ENCODE measurements around the gene ICAM3. TPM values are rescaled to one million over a fixed set of nuclear protein-coding genes. Genes with fewer than 3 reads are reported as not detected.

The ICAM3 gene
- polyA plus RNA-seq, 1 donor (not counting 4 experiments of a cell fraction or from before 2014, with no cell fraction given) = 4.7 TPM

DNA sequence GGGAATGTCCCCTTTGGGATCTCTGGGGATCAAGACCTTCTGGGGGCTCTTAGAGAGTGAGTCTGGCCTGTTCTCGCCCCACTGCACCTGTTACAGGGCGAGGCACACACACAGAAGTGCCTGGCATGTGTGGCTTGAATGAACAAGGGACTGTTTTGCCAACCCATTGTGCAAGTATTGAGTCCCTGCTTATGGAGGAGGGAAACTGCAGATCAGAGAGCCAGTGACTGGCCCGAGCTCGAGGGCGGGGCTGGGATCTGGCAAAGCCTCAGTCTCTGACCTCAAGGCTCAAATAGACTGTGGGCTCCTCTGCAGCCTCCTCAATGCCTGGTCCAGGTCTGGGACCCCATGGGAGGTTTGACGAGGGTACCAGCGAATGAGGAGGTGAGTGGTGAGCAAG is 11.6 kb downstream of the ICAM3 start:
- H3K9me1 ChIP-seq (ENCODE audit: control insufficient read depth, extremely low read depth, insufficient read depth, low read length) = no peaks in the 10 kb centered on the region
- peaks cover 8% of the 10 kb centered on the region for H3K4me1 ChIP-seq (ENCODE audit: control insufficient read depth, extremely low read depth, insufficient read depth, low read length)
- peaks cover 23 to 36% of the 10 kb centered on the region in 2 experiments for H3K36me3 ChIP-seq (ENCODE audit: control insufficient read depth in 2 of 2, extremely low read depth in 1 of 2, insufficient read depth in 2 of 2, low read length in 2 of 2)
- H3K9me3 ChIP-seq (ENCODE audit: control insufficient read depth, low read depth, low read length) = no peaks in the 10 kb centered on the region
- H4K20me1 ChIP-seq (ENCODE audit: control insufficient read depth, extremely low read depth, insufficient read depth, low read length) = no peaks in the 10 kb centered on the region
- H3K27me3 ChIP-seq (ENCODE audit: control insufficient read depth, extremely low read depth, insufficient read depth, low read length) = no peaks in the 10 kb centered on the region
- no peak overlapping the region for H3K4me3 ChIP-seq (ENCODE audit: control insufficient read depth in 2 of 3, extremely low read depth in 1 of 3, insufficient read depth in 2 of 3, low read depth in 1 of 3, low read length in 3 of 3)
- DNase-seq (ENCODE audit: low read depth, low spot score) (no peak), FAIRE-seq (no peak)
- no peak overlapping the region for H2AFZ ChIP-seq (ENCODE audit: control insufficient read depth, low read length)
- H3K4me2 ChIP-seq (ENCODE audit: control insufficient read depth, extremely low read depth, insufficient read depth, low read depth, low read length) = no peak overlapping the region
- H3K79me2 ChIP-seq (ENCODE audit: control insufficient read depth, insufficient read depth, low read length) = peaks cover 33% of the 10 kb centered on the region
- TF ChIP-seq, protein P1, sequence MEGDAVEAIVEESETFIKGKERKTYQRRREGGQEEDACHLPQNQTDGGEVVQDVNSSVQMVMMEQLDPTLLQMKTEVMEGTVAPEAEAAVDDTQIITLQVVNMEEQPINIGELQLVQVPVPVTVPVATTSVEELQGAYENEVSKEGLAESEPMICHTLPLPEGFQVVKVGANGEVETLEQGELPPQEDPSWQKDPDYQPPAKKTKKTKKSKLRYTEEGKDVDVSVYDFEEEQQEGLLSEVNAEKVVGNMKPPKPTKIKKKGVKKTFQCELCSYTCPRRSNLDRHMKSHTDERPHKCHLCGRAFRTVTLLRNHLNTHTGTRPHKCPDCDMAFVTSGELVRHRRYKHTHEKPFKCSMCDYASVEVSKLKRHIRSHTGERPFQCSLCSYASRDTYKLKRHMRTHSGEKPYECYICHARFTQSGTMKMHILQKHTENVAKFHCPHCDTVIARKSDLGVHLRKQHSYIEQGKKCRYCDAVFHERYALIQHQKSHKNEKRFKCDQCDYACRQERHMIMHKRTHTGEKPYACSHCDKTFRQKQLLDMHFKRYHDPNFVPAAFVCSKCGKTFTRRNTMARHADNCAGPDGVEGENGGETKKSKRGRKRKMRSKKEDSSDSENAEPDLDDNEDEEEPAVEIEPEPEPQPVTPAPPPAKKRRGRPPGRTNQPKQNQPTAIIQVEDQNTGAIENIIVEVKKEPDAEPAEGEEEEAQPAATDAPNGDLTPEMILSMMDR (optimal IDR thresholded peaks at IDR 0.05 in 1 of 3, IDR thresholded peaks at IDR 0.05 in 1 of 3, conservative IDR thresholded peaks at IDR 0.05 in 1 of 3; ENCODE audit: extremely low read depth in 1 of 3, insufficient read depth in 2 of 3, low read length in 3 of 3) = no peak
- no peak for TF ChIP-seq EZH2 (IDR thresholded peaks at IDR 0.05; ENCODE audit: low read length)
- H3K27ac ChIP-seq (ENCODE audit: control insufficient read depth, insufficient read depth, low read length) = no peak overlapping the region
- no peak overlapping the region for H3K9ac ChIP-seq (ENCODE audit: control insufficient read depth, extremely low read depth, insufficient read depth, low read length)
- dilution Hi-C loops (cut with MboI; ENCODE audit: extremely low pct_ligation_motif_present, low sequenced_read_pairs) = no loop called here

DNA sequence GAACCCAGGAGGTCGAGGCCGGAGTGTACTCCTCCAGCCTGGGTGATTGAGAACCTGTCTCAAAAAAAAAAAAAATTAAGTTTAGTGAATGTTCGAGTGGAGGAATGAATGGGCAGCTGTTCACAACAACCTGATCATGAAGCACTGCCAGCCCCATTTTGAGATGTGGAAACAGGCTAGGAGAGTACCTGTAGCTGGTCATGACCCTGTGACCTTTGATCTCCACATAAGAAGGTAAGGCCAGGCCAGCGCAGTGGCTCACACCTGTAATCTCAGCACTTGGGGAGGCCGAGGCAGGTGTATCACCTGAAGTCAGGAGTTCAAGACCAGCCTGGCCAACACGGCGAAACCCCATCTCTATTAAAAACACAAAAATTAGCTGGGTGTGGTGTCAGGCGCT is 13.7 kb downstream of the ICAM3 start:
- no peak overlapping the region for H3K4me2 ChIP-seq (ENCODE audit: control insufficient read depth, extremely low read depth, insufficient read depth, low read depth, low read length)
- no peaks in the 10 kb centered on the region for H3K4me1 ChIP-seq (ENCODE audit: control insufficient read depth, extremely low read depth, insufficient read depth, low read length)
- no peaks in the 10 kb centered on the region for H3K27me3 ChIP-seq (ENCODE audit: control insufficient read depth, extremely low read depth, insufficient read depth, low read length)
- TF ChIP-seq EZH2 (IDR thresholded peaks at IDR 0.05; ENCODE audit: low read length) = no peak
- TF ChIP-seq, protein P1 (optimal IDR thresholded peaks at IDR 0.05 in 1 of 3, IDR thresholded peaks at IDR 0.05 in 1 of 3, conservative IDR thresholded peaks at IDR 0.05 in 1 of 3; ENCODE audit: extremely low read depth in 1 of 3, insufficient read depth in 2 of 3, low read length in 3 of 3) = no peak
- DNase-seq (ENCODE audit: low read depth, low spot score) = no peak
- dilution Hi-C loops (cut with MboI; ENCODE audit: extremely low pct_ligation_motif_present, low sequenced_read_pairs) = no loop called here
- H4K20me1 ChIP-seq (ENCODE audit: control insufficient read depth, extremely low read depth, insufficient read depth, low read length) = no peaks in the 10 kb centered on the region
- no peak for FAIRE-seq
- no peak overlapping the region for H2AFZ ChIP-seq (ENCODE audit: control insufficient read depth, low read length)
- no peaks in the 10 kb centered on the region for H3K9me1 ChIP-seq (ENCODE audit: control insufficient read depth, extremely low read depth, insufficient read depth, low read length)
- no peak overlapping the region for H3K4me3 ChIP-seq (ENCODE audit: control insufficient read depth in 2 of 3, extremely low read depth in 1 of 3, insufficient read depth in 2 of 3, low read depth in 1 of 3, low read length in 3 of 3)
- peaks cover 16% of the 10 kb centered on the region for H3K79me2 ChIP-seq (ENCODE audit: control insufficient read depth, insufficient read depth, low read length)
- H3K36me3 ChIP-seq (ENCODE audit: control insufficient read depth in 2 of 2, extremely low read depth in 1 of 2, insufficient read depth in 2 of 2, low read length in 2 of 2) = peaks cover 23 to 43% of the 10 kb centered on the region in 2 experiments
- H3K9ac ChIP-seq (ENCODE audit: control insufficient read depth, extremely low read depth, insufficient read depth, low read length) = no peak overlapping the region
- no peak overlapping the region for H3K27ac ChIP-seq (ENCODE audit: control insufficient read depth, insufficient read depth, low read length)
- no peaks in the 10 kb centered on the region for H3K9me3 ChIP-seq (ENCODE audit: control insufficient read depth, low read depth, low read length)

All from keratinocyte (primary cell).